ENCODE data around the gene NFKBIA. TPM values are rescaled to one million over a fixed set of nuclear protein-coding genes. Genes with fewer than 3 reads are reported as not detected.

NFKBIA gene
- total RNA-seq, 1 donor from 2014 or later: 386 TPM

DNA sequence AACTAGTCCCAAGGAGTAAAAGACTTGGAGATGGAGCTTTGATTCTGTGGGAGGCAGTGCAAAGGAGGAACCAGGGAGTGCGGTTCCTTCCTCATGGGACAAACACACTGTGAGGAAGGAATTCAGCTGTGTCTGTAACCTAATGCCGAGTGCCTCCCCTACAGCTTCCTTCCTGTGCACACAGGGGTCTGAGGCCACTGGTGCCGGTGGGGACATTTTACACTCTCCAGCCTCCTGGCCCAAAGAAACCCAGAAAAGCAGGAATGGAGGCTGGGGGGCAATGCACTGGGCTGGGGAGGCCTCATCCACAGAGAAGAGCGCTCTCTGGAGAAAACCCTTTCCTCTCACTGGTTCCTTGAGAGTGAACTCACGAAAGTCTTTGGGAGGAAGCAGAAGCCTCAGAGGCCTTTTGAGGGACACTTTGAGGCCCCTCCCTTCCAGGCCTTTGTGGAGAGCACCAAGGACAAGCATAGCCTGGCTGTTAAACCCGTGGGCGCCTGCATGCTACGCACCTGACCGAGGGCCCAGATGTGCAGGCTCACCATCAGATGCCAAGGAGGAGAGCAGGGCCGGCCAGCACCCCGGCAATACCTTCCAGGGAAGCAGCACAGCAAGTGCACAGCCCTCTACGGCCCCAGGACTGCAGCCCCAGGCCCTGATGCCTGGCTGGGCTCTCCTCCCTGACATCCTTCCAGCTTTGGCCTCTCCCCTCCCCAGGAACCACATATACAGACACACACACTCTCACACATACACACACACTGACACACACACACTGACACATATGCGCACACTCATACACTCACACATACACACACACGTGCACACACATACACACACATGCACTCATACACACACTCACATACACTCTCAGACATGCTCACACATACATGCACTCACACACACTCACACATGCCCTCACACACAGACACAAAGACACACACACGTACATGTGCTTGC is 52.0 kb downstream of the NFKBIA start:
- H3K36me3 Mint-ChIP-seq (ENCODE audit: low read depth): no peaks in the 10 kb centered on the region

DNA sequence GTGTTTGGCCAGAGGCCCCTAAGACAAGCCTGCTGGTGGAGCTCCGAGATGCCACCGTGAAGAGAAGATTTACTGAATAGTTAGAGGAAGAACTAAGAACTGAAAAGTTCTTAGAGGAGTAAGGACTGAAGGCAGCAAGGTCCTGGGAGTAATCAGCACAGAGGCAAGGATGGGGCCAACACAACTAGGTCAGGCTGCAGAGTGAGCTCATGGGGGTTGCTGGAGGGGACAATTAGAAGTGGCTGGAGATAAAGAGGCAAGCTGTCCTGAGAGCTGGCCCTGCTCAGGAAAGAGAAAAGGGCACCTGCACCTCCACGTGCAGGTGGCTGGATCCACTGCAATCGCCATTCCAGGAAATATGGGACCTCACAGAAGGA is 52.7 kb downstream of the NFKBIA start:
- peaks cover 25% of the 10 kb centered on the region for H3K4me1 Mint-ChIP-seq (ENCODE audit: low read depth)
- H3K9me3 Mint-ChIP-seq: no peaks in the 10 kb centered on the region
- no peak overlapping the region for H3K27ac Mint-ChIP-seq
- intact Hi-C loops (cut with micrococcal nuclease): no loop called here
- no peak overlapping the region for H3K4me3 Mint-ChIP-seq (ENCODE audit: low read depth)
- peaks cover 3% of the 10 kb centered on the region for H3K27me3 Mint-ChIP-seq (ENCODE audit: low read depth)
- no peak for DNase-seq (ENCODE audit: low spot score)
- H3K36me3 Mint-ChIP-seq (ENCODE audit: low read depth): no peaks in the 10 kb centered on the region

More for the DNA sequence above, 52.0 kb downstream of the NFKBIA start:
- peaks cover 3% of the 10 kb centered on the region for H3K27me3 Mint-ChIP-seq (ENCODE audit: low read depth)
- H3K4me1 Mint-ChIP-seq (ENCODE audit: low read depth): peaks cover 27% of the 10 kb centered on the region
- intact Hi-C loops (cut with micrococcal nuclease): no loop called here
- no peak overlapping the region for H3K4me3 Mint-ChIP-seq (ENCODE audit: low read depth)
- H3K27ac Mint-ChIP-seq: no peak overlapping the region
- no peaks in the 10 kb centered on the region for H3K9me3 Mint-ChIP-seq
- no peak for DNase-seq (ENCODE audit: low spot score)

Other genes with a start within 250 kb of the NFKBIA start
- gene PSMA6, start 112.4 kb downstream of the NFKBIA start, total RNA-seq: 396 and 397 TPM in 2 replicates
- not detected in 2 replicates for gene INSM2, start 129.4 kb upstream of the NFKBIA start, total RNA-seq